ENCODE data around the gene CLSTN3. TPM values are rescaled to one million over a fixed set of nuclear protein-coding genes. Genes with fewer than 3 reads are reported as not detected.

Gene CLSTN3
- total RNA-seq, 1 donor from 2014 or later = 43.8 TPM

GRCh38 chr12:7121324-7121723 is 8.8 kb upstream of the CLSTN3 start:
- intact Hi-C loops (cut with DNase I) = no loop called here
- DNase-seq (ENCODE audit: low spot score) (no peak), ATAC-seq (no peak)

GRCh38 chr12:7122811-7123769 is 7.1 kb upstream of the CLSTN3 start:
- DNase-seq (ENCODE audit: low spot score) = no peak
- intact Hi-C loops (cut with DNase I) = no loop called here
- ATAC-seq = peak; percentile 59

GRCh38 chr12:7123806-7124522 is 6.2 kb upstream of the CLSTN3 start:
- intact Hi-C loops (cut with DNase I) = no loop called here
- no peak for DNase-seq (ENCODE audit: low spot score)
- no peak for ATAC-seq

- intact Hi-C loops (cut with DNase I) = no loop called here
- ATAC-seq = no peak
- DNase-seq (ENCODE audit: low spot score) = no peak
Measured at GRCh38 chr12:7125632-7126227, 4.4 kb upstream of the CLSTN3 start.

GRCh38 chr12:7127916-7128626 is 2.1 kb upstream of the CLSTN3 start:
- ATAC-seq (no peak), DNase-seq (ENCODE audit: low spot score) (no peak)
- intact Hi-C loops (cut with DNase I) = no loop called here

- no peak for DNase-seq (ENCODE audit: low spot score)
- intact Hi-C loops (cut with DNase I) = no loop called here
- no peak for ATAC-seq
Measured at GRCh38 chr12:7128681-7129286, 1.4 kb upstream of the CLSTN3 start, which contains the start of gene RBP5. TSS of gene RBP5 (minus strand) at chr12:7128889. CDS start at chr12:7128775, 114 bp downstream.

GRCh38 chr12:7129287-7129871 is 792 bp upstream of the CLSTN3 start:
- intact Hi-C loops (cut with DNase I) = no loop called here
- no peak for DNase-seq (ENCODE audit: low spot score)
- peak; percentile 1 for ATAC-seq

GRCh38 chr12:7130701-7131501 is 730 bp downstream of the CLSTN3 start:
- intact Hi-C loops (cut with DNase I) = no loop called here
- DNase-seq (ENCODE audit: low spot score) (peak; percentile 78), ATAC-seq (peak; percentile 72)

GRCh38 chr12:7131502-7131866 is 1.3 kb downstream of the CLSTN3 start:
- DNase-seq (ENCODE audit: low spot score) = no peak

GRCh38 chr12:7134396-7135166 is 4.4 kb downstream of the CLSTN3 start:
- DNase-seq (ENCODE audit: low spot score) = no peak
- no peak for ATAC-seq
- intact Hi-C loops (cut with DNase I) = no loop called here

More at GRCh38 chr12:7131502-7131866, 1.3 kb downstream of the CLSTN3 start:
- intact Hi-C loops (cut with DNase I) = no loop called here
- no peak for ATAC-seq

GRCh38 chr12:7136071-7136470 is 5.9 kb downstream of the CLSTN3 start:
- no peak for DNase-seq (ENCODE audit: low spot score)
- ATAC-seq = no peak
- intact Hi-C loops (cut with DNase I) = no loop called here

- no peak for ATAC-seq
- intact Hi-C loops (cut with DNase I) = no loop called here
Measured at GRCh38 chr12:7136676-7137075, 6.5 kb downstream of the CLSTN3 start.

GRCh38 chr12:7137908-7138307 is 7.7 kb downstream of the CLSTN3 start:
- intact Hi-C loops (cut with DNase I) = no loop called here
- DNase-seq (ENCODE audit: low spot score) (no peak), ATAC-seq (no peak)

More at GRCh38 chr12:7136676-7137075, 6.5 kb downstream of the CLSTN3 start:
- no peak for DNase-seq (ENCODE audit: low spot score)

- intact Hi-C loops (cut with DNase I) = no loop called here
Measured at GRCh38 chr12:7139200-7139599, 9.0 kb downstream of the CLSTN3 start.

GRCh38 chr12:7141351-7142005 is 11.3 kb downstream of the CLSTN3 start:
- no peak for ATAC-seq
- intact Hi-C loops (cut with DNase I) = no loop called here
- no peak for DNase-seq (ENCODE audit: low spot score)

More at GRCh38 chr12:7139200-7139599, 9.0 kb downstream of the CLSTN3 start:
- no peak for ATAC-seq
- no peak for DNase-seq (ENCODE audit: low spot score)

GRCh38 chr12:7142056-7142644 is 12.0 kb downstream of the CLSTN3 start:
- DNase-seq (ENCODE audit: low spot score) = no peak
- intact Hi-C loops (cut with DNase I) = no loop called here
- peak; percentile 57 for ATAC-seq

Measured in sciatic nerve (tissue), 2 donors.